Measurements from ENCODE around the gene HOXB8. TPM values are rescaled to one million over a fixed set of nuclear protein-coding genes. Genes with fewer than 3 reads are reported as not detected.

The HOXB8 gene
- total RNA-seq, 1 experiment from 2014 or later = 28.2 TPM

DNA sequence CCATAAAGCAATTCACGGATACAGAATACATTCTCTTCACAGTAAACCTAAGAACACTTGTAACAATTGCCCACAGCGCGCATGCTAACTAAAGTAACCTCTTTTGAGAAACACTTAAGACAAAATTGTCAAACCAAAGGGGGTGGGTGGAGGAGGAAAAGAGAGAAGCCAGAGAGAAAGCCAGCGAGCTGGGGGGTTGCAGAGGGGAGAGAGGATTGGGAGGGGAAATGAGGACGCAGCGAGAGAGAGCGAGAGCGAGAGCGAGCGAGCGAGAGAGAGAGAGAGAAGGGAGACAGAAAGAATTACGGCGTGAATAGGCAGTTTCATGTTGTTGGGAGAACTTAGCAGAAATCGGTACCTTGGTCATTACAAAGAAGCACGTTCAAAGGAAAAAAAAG, 2.6 kb downstream of the HOXB8 start:
- H3K36me3 Mint-ChIP-seq (ENCODE audit: insufficient read depth, unreplicated experiment) = peaks cover 99% of the 10 kb centered on the region
- TF ChIP-seq, protein P1, sequence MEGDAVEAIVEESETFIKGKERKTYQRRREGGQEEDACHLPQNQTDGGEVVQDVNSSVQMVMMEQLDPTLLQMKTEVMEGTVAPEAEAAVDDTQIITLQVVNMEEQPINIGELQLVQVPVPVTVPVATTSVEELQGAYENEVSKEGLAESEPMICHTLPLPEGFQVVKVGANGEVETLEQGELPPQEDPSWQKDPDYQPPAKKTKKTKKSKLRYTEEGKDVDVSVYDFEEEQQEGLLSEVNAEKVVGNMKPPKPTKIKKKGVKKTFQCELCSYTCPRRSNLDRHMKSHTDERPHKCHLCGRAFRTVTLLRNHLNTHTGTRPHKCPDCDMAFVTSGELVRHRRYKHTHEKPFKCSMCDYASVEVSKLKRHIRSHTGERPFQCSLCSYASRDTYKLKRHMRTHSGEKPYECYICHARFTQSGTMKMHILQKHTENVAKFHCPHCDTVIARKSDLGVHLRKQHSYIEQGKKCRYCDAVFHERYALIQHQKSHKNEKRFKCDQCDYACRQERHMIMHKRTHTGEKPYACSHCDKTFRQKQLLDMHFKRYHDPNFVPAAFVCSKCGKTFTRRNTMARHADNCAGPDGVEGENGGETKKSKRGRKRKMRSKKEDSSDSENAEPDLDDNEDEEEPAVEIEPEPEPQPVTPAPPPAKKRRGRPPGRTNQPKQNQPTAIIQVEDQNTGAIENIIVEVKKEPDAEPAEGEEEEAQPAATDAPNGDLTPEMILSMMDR (IDR thresholded peaks at IDR 0.05; ENCODE audit: unreplicated experiment) = peak; percentile 13
- intact Hi-C loops (cut with micrococcal nuclease; ENCODE audit: unreplicated experiment) = no loop called here
- BruUV-seq (replicated peaks) = no TSS peak
- CTCF ChIA-PET = interaction anchor here (0.6 to 1.3 kb wide), 4 partner anchors 10 to 277 kb away, joined by 3 read pairs; no protein-coding TSS in a partner anchor
- H3K4me3 Mint-ChIP-seq (ENCODE audit: low read depth, unreplicated experiment) = peak overlapping the region; percentile 88
- DNase-seq = no peak
- H3K9me3 Mint-ChIP-seq (ENCODE audit: low read depth, unreplicated experiment) = no peaks in the 10 kb centered on the region
- peaks cover 35% of the 10 kb centered on the region for H3K4me1 Mint-ChIP-seq (ENCODE audit: low read depth, unreplicated experiment)
- H3K27me3 Mint-ChIP-seq (ENCODE audit: unreplicated experiment) = peaks cover 29% of the 10 kb centered on the region
- peak overlapping the region; percentile 74 for H3K27ac Mint-ChIP-seq (ENCODE audit: unreplicated experiment)

DNA sequence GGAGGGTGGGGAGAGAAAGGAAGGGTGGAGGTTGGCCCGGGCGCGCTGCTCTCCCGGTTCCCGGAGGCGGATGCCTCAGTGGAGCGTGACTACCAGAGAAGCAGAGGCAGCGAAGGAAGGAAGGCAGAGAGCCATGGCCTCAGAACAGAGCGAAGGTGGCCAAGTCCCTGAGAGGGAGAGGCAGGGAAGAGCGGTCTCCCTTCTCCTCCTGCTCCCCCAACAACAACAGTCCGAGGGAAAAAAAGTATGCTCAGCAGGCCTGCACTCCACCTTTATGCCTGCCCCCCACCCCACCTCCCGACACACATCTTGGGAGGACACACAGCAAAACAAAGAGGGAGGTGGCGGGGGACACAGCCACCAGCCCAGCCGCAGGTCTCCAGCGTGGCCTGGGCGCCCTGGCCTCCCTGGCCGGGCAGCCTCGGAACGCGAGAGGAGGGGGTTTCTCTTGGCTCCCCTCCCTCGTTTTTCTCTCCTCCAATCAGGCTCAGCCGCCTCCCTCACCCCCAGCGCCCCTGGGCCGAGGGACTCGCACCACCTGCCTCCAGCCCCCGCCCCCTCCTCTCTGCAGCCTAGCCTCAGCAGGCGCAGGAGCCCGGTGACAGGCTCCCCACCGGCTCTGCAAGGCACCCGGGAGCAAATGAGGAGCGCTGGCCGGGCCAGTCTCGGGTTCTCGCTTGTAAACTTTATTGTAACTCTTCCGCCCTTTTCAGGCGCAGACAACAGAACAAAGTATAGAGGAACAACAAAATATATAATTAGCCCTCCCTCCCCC, 3.2 kb downstream of the HOXB8 start:
- no TSS peak for BruUV-seq (replicated peaks)
- peaks cover 99% of the 10 kb centered on the region for H3K36me3 Mint-ChIP-seq (ENCODE audit: insufficient read depth, unreplicated experiment)
- peaks cover 32% of the 10 kb centered on the region for H3K4me1 Mint-ChIP-seq (ENCODE audit: low read depth, unreplicated experiment)
- CTCF ChIA-PET = interaction anchor here (1.3 kb wide), 1 partner anchor 276 kb away, joined by 3 read pairs; no protein-coding TSS in a partner anchor
- no peaks in the 10 kb centered on the region for H3K9me3 Mint-ChIP-seq (ENCODE audit: low read depth, unreplicated experiment)
- intact Hi-C loops (cut with micrococcal nuclease; ENCODE audit: unreplicated experiment) = no loop called here
- peak overlapping the region; percentile 74 for H3K27ac Mint-ChIP-seq (ENCODE audit: unreplicated experiment)
- TF ChIP-seq, protein P1 (IDR thresholded peaks at IDR 0.05; ENCODE audit: unreplicated experiment) = no peak
- peaks cover 23% of the 10 kb centered on the region for H3K27me3 Mint-ChIP-seq (ENCODE audit: unreplicated experiment)
- peak; percentile 80 for DNase-seq
- peak overlapping the region; percentile 88 for H3K4me3 Mint-ChIP-seq (ENCODE audit: low read depth, unreplicated experiment)

DNA sequence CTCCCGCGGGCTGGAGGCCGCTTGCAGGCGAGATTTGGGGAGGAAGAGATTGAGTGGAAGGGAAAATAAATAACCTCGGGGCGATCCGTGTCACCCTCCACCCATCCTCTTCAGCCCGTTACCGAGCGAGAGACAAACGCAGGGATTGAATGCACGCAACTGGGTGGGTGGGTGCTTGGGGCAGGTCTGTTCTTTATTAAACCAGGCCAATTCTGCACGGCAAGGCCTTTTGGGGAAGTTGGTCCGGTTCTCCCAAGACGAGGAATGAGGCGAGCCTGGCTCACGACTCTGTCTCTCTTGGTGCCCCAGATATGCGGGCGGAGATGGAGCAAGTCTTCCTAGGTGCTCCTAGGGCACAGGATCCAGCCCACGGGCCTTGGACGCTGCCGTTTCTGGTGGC, 3.9 kb downstream of the HOXB8 start:
- H3K27ac Mint-ChIP-seq (ENCODE audit: unreplicated experiment) = peak overlapping the region; percentile 74
- H3K27me3 Mint-ChIP-seq (ENCODE audit: unreplicated experiment) = peaks cover 16% of the 10 kb centered on the region
- CTCF ChIA-PET = no interaction called here
- intact Hi-C loops (cut with micrococcal nuclease; ENCODE audit: unreplicated experiment) = no loop called here
- peak overlapping the region; percentile 88 for H3K4me3 Mint-ChIP-seq (ENCODE audit: low read depth, unreplicated experiment)
- no peaks in the 10 kb centered on the region for H3K9me3 Mint-ChIP-seq (ENCODE audit: low read depth, unreplicated experiment)
- H3K36me3 Mint-ChIP-seq (ENCODE audit: insufficient read depth, unreplicated experiment) = peaks cover 99% of the 10 kb centered on the region
- no peak for DNase-seq
- no TSS peak for BruUV-seq (replicated peaks)
- TF ChIP-seq, protein P1 (IDR thresholded peaks at IDR 0.05; ENCODE audit: unreplicated experiment) = no peak
- peaks cover 33% of the 10 kb centered on the region for H3K4me1 Mint-ChIP-seq (ENCODE audit: low read depth, unreplicated experiment)

DNA sequence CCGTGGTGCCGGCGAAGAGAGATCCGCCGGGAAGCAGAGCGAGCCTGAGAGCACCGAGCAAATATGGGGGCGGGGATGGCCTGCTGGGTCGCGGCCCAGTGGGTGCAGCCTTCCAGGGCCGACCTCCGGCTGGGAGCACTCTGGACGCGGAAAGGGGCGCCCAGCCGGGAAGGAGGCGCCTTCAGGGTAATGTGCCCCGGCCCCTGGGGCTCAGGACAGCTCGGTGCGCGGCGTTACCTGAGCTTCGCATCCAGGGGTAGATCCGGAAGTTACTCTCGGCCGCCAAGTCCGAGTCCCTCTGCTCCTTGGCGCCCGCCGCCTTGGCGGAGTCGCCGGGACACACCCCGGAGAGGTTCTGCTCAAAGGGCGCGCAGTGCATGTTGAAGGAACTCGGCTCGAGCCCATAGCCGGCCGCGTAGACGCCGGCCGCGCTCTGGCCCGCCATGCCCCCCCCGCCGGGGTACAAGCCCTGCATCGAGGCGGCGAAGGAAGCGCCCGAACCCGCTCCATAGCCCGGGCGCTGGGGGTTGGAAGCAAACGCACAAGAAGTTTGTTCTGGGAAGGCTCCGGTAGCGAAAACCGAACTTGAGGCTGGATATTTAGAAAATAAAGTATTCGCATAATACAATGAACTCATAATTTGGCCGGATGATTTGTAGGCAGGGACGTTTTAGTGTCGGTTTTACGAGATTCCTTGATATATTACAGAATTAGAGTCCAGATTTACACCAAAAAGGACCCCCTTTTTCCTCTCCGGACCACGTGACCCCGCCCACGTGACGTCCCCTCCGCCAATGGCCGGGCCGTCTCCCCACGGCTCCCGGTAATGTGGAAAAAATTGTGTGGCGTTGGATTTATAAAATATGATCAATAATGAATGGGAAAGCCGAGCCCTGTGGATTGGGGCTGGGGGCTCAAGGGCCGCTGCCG, 4.5 kb downstream of the HOXB8 start, which contains the start of gene HOXB7:
HOXB7 (minus strand) TSS at position 736 of the 930 bp plus-strand sequence; CDS start at position 637, 99 bp downstream.
- Mint-ChIP-seq H3K36me3 (ENCODE audit: insufficient read depth, unreplicated experiment) (peaks cover 97% of the 10 kb centered on the region), H3K27me3 (ENCODE audit: unreplicated experiment) (peaks cover 15% of the 10 kb centered on the region), H3K4me1 (ENCODE audit: low read depth, unreplicated experiment) (peaks cover 35% of the 10 kb centered on the region), H3K4me3 (ENCODE audit: low read depth, unreplicated experiment) (peak within 1 kb of the TSS; percentile 88), H3K9me3 (ENCODE audit: low read depth, unreplicated experiment) (no peaks in the 10 kb centered on the region), H3K27ac (ENCODE audit: unreplicated experiment) (peak within 1 kb of the TSS; percentile 74)
- BruUV-seq (replicated peaks) = no TSS peak
- peak; percentile 93 for DNase-seq
- intact Hi-C loops (cut with micrococcal nuclease; ENCODE audit: unreplicated experiment) = no loop called here
- CTCF ChIA-PET = interaction anchor here (0.5 to 1.0 kb wide), 4 partner anchors 9 to 848 kb away, joined by 3 to 6 read pairs (median 4); no protein-coding TSS in a partner anchor
- TF ChIP-seq, protein P1 (IDR thresholded peaks at IDR 0.05; ENCODE audit: unreplicated experiment) = no peak

All from Calu3 (cell line).